Cortex of kidney (tissue), 1 donor: ENCODE measurements around the gene PIK3R6.

Experiments used
- DNase-seq: peaks from one replicate; lab custom pipeline; 2025; lab: John Stamatoyannopoulos, UW

Gene PIK3R6

GRCh38 chr17:8793649-8794048 lies 73.8 kb downstream of the PIK3R6 start:
- DNase-seq = no peak

GRCh38 chr17:8792646-8793045 lies 74.8 kb downstream of the PIK3R6 start:
- no peak for DNase-seq

DNA sequence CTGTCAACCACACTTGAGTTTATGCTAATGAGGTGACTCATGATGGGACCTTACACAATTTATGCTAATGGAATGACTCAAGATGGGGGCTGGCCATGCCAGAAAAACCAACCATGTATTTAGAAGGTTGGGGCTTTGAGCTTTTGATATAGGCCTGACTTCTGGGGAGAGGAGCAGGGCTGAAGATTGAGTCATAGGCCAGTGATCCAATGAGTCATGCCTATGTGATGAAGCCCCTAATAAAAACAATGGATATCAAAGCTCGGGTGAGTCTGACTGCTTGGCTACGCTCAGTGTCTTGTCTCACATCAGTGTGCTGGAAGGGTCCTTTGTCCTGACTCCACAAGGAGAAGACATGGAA lies 75.6 kb downstream of the PIK3R6 start:
- no peak for DNase-seq

DNA sequence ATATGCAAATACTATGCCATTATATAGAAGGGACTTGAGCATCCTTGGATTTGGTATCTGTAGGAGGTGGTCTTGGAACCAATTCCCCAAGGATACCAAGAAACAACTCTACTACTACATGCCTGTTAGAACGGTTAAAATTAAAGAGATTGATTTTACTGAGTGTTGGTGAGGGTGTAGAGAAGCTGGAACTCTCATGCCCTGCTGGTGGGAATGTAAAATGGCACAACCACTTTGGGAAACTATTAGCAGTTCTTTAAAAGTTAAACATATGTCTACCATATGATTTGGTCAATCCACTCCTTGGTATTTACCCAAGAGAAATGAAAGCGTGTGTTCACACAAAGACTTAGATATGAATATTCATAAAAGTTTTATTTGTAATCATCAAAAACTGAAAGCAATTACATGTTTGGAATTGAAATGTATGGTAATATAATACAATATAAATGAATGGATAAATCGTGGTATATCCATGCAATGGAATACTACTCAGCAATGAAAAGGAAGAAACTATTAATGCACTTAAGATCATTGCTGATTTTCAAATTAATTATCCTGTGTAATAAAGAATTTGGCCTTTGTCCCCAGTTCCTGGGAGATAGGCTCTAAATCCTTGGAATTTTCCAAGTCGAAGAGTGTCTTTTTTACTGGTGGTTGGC lies 76.1 kb downstream of the PIK3R6 start:
- no peak for DNase-seq

- DNase-seq = no peak
Observed at GRCh38 chr17:8789743-8790142, 77.7 kb downstream of the PIK3R6 start.

- DNase-seq = no peak
Observed at GRCh38 chr17:8788998-8789397, 78.5 kb downstream of the PIK3R6 start.

DNA sequence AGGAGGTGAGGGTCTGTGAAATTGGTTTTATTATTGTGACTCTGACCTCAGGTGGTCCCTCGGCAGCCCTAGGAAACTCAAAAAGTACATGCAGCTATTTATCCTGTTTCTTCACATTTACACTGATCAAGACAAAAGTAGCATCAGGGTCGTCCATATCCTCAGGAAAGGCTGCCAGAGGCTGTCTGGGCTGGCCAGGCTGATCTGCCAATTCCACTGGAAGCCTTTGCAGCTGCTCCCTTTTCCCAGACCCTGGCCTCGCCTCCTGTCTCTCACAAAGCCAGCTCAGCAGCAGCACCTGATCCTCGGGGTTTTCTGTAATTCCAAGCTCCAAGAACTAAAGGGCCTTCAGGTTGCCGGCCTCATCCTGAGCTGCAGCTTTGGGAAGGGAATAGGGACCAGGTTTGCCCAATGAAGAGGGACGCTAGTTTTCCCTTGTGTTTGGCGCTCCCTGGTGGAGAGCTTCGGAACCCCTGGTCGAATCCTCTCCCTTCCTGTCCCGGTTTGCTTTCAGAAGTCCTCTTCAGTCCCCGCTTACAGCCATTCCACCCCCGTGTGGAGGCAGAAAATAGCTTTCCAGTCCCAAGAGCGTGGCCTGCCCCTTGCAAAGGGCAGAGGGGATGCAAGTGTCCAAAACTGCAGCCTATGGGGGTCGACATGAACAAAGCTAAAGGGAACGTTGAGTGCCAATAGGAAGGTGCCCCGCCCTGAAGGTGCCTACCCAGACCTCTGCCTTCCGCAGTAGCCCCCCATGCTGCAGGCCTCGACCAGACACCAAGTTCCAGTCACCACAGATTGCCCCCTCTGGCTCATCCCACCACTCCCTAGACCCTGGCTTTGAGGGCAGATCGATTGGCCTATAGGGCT lies 81.7 kb downstream of the PIK3R6 start:
- DNase-seq = no peak

GRCh38 chr17:8782176-8782575 lies 85.3 kb downstream of the PIK3R6 start:
- no peak for DNase-seq

DNA sequence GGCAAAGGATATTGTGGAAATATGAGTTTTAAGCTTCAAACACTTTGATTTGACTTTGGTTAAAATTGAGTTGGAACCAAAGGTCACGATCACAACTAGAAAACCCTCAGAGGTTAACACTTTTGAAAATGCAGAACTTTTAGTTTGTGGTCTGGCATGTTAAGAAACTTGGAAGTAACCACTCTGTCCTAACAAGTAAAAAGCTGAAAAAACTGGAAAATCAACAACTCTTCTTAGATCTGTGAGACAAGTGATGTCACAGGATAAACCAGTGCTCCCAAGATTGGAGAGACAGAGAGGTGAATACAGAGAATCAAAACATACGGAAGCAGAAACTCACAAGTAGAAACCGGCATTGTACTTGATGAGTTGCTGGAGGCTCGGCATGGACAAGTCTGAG lies 85.7 kb downstream of the PIK3R6 start:
- DNase-seq = no peak

DNA sequence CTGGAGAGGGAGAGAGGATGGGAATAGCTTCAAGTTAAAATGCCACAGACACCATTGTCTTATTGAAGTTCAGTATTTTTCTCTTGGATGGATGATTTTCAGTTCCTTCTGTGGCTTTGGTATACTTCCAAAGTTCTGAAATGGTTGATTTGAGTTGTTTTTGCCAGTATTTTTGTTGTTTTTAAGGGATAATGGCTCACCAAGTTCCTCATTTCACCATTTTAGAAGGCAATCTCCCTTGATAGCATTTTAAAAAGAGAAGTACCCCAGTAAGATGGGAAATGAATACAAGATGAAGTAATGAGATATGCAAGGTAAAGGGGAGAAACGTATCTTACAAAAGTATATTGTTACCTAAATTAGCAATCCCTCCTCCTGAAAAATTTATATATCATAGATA lies 90.6 kb downstream of the PIK3R6 start:
- no peak for DNase-seq

- DNase-seq = no peak
Observed at GRCh38 chr17:8776248-8776647, 91.2 kb downstream of the PIK3R6 start.

- no peak for DNase-seq
Observed at GRCh38 chr17:8766731-8767130, 100.7 kb downstream of the PIK3R6 start.

GRCh38 chr17:8762012-8762411 lies 105.5 kb downstream of the PIK3R6 start:
- no peak for DNase-seq

- DNase-seq = no peak
Observed at GRCh38 chr17:8758137-8758596, 109.3 kb downstream of the PIK3R6 start, which contains the start of gene SPDYE4. TSS of gene SPDYE4 (minus strand) at chr17:8758546. CDS start at chr17:8758382, 164 bp downstream.

- DNase-seq = no peak
Observed at GRCh38 chr17:8757189-8757588, 110.3 kb downstream of the PIK3R6 start.

DNA sequence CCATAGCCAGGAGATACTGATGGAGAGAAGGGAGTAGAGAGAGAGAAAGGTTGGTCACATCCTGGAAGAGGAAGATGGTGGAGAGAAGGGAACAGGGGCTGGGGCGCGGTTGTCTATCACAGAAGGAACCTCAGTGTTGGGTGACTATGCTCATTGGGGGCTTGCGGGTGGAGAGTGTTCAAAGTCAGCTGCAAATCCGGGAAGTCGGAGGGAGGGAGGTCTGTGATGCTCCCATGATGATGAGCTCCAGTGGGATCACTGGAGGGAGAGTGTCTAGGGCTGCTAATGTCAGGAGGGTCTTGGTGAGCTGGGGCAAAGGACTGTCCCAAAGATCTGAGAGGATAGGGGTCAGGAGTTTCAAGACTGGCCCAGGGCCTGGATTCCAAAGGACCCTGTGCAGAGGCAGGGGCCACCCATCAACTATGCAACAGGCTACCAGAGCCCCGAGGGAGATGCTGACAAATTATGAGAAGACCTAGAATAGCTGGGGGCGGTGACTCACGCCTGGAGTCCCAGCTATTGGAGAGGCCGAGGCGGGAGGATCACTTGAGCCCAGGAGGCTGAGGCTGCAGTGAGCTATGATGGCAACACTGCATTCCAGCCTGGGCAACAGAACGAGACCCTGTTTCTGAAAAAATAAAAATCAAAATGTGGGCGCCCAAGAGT lies 111.8 kb downstream of the PIK3R6 start:
- no peak for DNase-seq

GRCh38 chr17:8754890-8755289 lies 112.6 kb downstream of the PIK3R6 start:
- no peak for DNase-seq

GRCh38 chr17:8753976-8754440 lies 113.5 kb downstream of the PIK3R6 start:
- no peak for DNase-seq

GRCh38 chr17:8753136-8753975 lies 114.1 kb downstream of the PIK3R6 start:
- DNase-seq = no peak
